HG02610 (cell line): Measurements from ENCODE around the gene SULT2B1.
"Not testable (repeated sequence)": the region's sequence is repeated elsewhere in the genome, so short reads cannot be mapped to it uniquely, and the experiment has no call there.

Experiments
- ATAC-seq: cut with Tn5 transposase; IDR thresholded peaks from one replicate; pipeline ENCODE4 v1.9.1; 2021; ENCODE audit warnings: mild to moderate bottlenecking, moderate library complexity; ENCODE audit not compliant: unreplicated experiment

SULT2B1 gene

GRCh38 chr19:48556825-48557224, 4.9 kb downstream of the SULT2B1 start:
- ATAC-seq = no peak

- ATAC-seq = no peak
Measured at GRCh38 chr19:48558018-48558684, 6.2 kb downstream of the SULT2B1 start.

DNA sequence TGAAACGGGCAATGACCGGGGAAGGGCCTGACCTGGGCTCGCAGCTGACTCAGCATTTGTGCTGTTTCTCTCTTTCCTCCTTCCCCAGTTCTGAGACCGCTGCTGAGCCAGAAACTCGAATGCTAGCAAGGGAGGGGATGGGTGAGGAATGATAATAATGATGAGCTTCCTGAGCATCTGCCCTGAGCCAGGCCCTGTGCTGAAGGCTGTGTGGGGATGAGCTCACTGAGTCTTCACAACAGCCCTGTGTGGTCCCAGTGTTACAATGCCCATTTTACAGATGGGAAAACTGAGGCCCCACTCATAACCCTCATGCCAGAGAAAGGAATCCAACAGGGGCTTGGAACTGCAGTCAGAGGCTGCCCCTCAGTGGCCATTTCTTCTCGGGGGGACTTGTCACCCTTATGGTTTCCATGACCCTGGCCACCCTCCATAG, 8.1 kb downstream of the SULT2B1 start:
- ATAC-seq = no peak

GRCh38 chr19:48561412-48561811, 9.4 kb downstream of the SULT2B1 start:
- no peak for ATAC-seq

DNA sequence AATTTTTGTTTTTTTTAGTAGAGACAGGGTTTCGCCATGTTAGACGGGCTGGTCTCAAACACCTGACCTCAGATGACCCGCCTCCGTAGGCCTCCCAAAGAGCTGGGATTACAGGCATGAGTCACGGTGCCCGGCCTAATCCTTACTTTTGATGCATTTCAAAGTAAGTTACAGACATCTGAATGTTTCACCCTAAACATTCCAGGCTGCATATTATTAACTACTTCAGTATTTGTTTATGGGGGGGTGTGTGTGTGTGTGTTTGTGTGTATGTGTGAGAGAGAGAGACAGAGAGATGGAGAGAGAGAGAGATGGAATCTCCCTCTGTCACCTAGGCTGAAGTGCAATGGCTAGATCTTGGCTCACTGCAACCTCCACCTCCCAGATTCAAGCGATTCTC, 13.1 kb downstream of the SULT2B1 start:
- ATAC-seq = no peak

DNA sequence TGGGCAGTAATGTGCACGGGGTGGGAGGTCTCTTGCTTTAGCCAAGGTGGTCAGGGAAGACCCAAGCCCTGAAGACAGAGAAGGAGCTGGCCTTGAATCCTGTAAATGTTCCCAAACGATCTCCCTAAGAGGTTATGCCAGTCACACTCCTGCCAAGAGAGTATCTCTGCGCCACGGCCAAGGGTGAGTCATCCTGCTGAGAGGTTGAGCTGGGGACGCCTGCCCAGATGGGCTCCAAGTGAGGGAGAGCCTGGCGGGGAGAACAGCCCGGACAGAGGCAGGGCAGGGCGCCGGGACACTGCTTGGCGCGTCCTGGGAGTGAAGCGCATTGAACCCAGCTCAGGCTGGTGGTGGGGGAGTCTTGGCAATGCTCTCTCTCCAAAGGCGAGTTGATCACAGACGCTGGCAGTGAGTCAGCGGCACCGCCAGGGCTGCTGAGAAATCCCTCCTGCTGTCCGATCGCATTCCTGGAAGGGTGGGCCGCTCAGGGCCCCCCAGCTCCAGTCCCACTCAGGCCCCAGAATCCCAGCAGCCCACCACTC, 16.4 kb downstream of the SULT2B1 start:
- ATAC-seq = no peak

DNA sequence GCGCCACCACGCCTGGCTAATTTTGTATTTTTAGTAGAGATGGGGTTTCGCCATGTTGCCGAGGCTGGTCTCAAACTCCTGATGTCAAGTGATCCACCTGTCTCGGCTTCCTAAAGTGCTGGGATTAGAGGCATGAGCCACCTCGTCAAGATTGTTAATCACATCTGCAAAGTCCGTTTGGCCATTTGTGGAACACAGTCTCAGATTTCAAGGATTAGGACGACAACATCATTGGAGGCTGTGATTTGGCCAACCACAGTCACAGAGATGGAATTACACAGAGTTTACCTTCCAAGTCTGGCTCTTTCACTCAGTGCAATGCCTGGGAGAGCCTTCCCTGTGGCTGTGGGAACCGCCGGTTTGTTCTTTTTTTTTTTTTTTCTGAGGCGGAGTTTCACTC, 17.8 kb downstream of the SULT2B1 start:
- ATAC-seq = no peak

DNA sequence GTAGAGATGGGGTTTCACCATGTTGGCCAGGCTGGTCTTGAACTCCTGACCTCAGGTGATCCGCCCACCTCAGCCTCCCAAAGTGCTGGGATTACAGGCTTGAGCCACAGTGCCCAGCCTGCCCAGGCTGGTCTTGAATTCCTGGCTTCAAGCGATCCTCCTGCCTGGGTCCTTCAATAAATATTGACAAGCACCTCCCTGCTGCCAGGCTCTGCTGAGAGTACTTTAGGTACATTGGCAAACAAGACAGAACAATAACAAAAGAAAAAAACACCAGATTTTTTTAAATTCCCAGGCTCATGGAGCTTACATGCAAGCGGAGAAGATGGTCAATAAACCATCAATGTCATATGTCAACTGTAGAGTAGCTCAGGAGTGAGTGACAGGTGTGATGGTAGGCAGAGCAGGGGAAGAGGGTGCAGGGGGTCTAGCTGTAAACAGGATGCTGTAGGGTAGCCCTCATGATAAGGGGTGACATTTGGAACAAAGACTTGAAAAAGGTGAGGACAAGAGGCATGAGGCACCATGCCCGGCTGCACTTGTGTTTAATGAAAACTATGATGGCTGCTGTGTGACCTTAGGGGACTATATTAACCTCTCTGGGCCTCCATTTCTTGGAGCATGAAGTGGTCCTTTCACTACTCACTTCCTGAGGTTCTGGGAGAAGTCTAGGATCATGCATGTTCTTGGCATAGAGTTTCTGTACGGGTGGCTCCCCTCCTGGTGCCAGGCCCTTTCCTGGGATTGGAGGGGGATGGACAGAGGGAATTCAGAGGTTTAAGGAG, 19.6 kb downstream of the SULT2B1 start:
- no peak for ATAC-seq

GRCh38 chr19:48573163-48573505, 21.2 kb downstream of the SULT2B1 start:
- ATAC-seq = no peak

GRCh38 chr19:48575931-48576622, 24.1 kb downstream of the SULT2B1 start:
- no peak for ATAC-seq

DNA sequence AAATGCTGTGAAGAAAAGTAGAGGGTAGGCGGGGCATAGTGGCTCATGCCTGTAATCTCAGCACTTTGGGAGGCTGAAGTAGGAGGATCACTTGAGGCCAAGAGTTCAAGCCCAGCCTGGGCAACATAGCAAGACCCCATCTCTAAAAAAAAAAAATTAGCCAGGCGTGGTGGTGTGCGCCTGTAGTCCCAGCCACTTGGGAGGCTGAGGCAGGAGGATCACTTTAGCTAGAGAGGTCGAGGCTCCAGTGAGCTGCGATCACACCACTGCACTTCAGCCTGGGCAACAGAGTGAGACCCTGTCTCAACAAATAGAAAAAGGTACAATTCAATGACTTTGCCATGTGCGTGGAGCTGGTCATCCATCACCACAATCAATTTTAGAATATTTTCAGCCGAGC, 25.9 kb downstream of the SULT2B1 start:
- ATAC-seq = not testable (repeated sequence)

GRCh38 chr19:48578891-48579290, 26.9 kb downstream of the SULT2B1 start:
- no peak for ATAC-seq

DNA sequence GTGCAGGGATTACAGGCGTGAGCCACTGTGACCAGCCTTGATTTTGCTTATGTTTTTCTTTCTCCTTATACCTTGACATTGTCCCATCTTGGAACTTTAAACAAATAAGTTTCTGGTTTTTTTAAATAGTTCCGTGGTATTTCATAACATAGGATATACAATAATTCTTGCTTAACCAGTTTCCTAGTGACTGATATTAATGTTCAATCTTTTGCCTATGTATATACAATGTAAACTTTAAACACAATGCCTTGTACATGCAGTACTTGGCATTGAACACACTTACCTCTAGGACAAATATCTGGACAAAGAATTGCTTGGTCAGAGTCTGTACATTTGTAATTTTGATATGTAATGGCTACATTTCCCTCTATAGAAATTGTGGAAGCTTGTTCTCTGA, 30.2 kb downstream of the SULT2B1 start:
- no peak for ATAC-seq

- ATAC-seq = no peak
Measured at GRCh38 chr19:48587387-48587786, 35.4 kb downstream of the SULT2B1 start.

GRCh38 chr19:48588670-48589401, 36.9 kb downstream of the SULT2B1 start:
- no peak for ATAC-seq

- no peak for ATAC-seq
Measured at GRCh38 chr19:48591021-48591420, 39.0 kb downstream of the SULT2B1 start.

- ATAC-seq = no peak
Measured at GRCh38 chr19:48595171-48595570, 43.2 kb downstream of the SULT2B1 start.

DNA sequence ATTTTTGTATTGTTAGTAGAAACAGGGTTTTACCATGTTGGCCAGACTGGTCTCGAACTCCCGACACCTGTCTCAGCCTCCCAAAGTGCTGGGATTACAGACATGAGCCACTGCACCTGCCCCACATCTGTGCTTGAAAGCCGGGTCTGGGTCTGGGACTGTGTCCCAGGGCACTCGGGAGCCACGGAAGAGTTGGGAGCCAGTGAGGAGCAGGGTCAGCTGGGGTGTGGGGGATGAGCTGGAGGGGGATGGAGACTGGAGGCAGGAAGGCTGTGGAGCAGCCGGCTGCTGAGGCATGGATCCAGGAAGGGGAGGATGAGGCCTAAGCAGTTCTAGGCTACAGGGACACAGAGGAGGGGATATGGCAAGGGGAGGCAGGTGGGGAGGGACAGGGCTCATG, 43.9 kb downstream of the SULT2B1 start:
- ATAC-seq = no peak

DNA sequence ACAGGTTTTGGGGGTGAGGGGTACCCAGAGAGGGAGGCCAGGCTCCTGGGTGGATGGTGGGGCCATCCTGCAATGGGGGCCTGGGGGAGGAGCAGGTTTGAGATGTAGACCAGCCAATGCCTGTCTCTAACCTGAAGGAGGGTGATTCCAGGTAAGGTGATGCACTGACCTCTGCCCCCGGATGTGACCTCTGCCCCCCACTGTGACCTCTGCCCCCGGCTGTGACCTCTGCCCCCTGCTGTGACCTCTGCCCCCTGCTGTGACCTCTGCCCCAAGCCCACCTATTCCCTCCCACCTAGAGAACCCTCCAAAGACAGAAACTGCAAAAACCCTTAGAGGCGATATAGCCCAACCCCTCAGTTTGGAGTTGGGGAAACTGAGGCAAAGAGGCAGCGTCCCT, 44.3 kb downstream of the SULT2B1 start:
- no peak for ATAC-seq

DNA sequence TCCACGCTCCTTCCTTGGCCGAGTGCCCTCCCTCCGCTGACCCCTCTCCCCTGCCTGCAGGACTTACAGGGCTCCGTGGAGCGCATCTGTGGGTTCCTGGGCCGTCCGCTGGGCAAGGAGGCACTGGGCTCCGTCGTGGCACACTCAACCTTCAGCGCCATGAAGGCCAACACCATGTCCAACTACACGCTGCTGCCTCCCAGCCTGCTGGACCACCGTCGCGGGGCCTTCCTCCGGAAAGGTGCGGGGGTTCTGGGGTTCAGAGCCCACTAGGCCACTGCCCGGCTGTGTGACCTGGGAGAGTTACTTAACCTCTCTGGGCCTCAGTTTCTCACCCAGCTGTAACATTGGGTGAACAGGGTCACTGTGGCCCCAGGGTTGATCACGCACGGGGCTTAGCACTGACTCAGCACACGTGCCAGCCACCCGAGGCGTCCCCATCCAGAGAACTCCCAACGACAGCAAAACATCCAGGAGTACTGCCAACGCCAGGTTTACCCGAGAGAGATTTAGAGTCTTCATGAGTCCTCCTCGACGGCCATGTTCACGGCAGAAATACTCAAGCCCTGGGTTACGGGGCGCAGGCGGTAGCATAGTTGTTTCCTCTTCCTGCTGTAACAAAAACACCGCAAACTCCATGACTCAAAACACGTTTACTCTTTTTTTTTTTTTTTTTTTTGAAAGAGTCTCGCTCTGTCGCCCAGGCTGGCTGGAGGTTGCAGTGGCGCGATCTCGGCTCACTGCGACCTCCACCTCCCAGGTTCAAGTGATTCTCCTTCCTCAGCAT, 44.9 kb downstream of the SULT2B1 start:
- no peak for ATAC-seq
